Right lobe of liver (tissue), 4 donors: ENCODE results near the gene CD58.

ENCODE experiments used
- CTCF ChIP-seq, 4 donors: fragments of 200-600 bp in 3 of 4; fragments of 450-650 bp in 1 of 4; IDR thresholded peaks; one replicate each; pipeline versions ENCODE4 v1.5.1 to v1.8.0; 2016 to 2022; ENCODE audit warnings: antibody characterized with exemption in 4 of 4, mild to moderate bottlenecking in 2 of 4
- POLR2A ChIP-seq: fragments of 450-650 bp; IDR thresholded peaks from one replicate; pipeline ENCODE4 v1.6.1; 2017; ENCODE audit warnings: antibody characterized with exemption, mild to moderate bottlenecking
- donor health status: DM: no; HTN: no; CAD: no.
- donor health status: DM: no; HTN: no; CAD: no.
- donor health status: DM: no; HTN: yes; CAD: no.

DNA sequence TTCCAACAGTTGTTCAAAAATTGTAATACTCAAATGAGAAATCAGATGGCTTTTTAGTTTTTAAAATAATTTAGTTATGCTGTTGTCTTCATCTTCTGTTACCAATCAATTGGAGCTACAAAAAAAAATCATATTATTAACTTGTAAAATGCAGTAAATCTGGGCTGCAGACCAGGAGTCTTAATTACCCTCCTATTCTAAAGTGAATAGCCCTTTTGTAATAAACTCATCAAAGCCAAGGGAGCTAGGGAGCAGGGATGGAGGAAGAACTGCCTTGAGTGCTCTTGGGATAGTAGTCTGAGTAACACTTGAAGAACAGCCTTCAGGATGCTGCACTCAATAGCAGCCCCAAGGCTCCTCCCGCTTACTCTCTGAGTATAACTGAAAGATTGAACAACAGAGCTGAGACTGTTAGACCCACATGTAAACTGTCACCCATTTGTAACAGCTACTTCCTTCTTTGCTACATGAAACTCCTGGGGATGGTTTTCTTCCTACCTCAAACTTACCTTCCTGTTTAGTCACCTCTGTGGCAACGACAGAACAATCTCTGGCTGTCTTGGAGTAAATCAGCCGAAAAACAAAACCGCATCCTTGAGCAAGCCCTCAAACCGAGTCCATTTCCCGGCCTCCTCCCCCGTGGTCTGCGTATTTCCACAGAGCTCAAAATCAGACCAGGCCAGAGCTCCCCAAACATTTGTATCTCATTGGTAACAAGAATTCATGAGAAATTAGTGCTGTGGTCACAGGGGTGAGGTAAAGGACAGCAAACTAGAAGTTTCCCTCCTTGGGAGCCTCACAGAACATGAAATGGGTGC is 55.9 kb downstream of the CD58 start:
- no peak for TF ChIP-seq CTCF (IDR thresholded peaks at IDR 0.05)
- no peak for TF ChIP-seq POLR2A
